NOMO-1 treated with DMSO at 0.1 percent for 48 hours (cell line): ENCODE data around the gene ZBTB25.

Experiments
- DNase-seq: peaks from one replicate; lab custom pipeline; 2025; ENCODE audit not compliant: unreplicated experiment; lab: John Stamatoyannopoulos, UW

Gene ZBTB25

DNA sequence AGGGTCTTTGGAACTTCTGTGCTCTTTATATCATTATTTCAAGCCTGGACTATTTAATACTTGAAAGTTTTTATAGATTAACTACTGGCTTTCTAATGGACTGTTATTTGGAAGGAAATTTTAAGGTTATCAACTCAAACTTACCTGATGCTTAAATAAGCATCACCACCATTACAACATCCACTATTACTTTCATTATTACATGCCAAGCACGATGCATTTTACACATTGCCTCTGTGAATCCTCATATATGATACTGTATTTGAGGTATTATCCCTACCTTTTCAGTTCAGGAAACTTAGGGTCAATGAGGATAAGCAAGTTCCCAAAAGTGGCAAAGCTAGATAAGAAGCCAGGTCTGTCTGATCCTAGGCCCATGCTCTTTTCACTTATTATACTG lies 13.3 kb upstream of the ZBTB25 start:
- no peak for DNase-seq

DNA sequence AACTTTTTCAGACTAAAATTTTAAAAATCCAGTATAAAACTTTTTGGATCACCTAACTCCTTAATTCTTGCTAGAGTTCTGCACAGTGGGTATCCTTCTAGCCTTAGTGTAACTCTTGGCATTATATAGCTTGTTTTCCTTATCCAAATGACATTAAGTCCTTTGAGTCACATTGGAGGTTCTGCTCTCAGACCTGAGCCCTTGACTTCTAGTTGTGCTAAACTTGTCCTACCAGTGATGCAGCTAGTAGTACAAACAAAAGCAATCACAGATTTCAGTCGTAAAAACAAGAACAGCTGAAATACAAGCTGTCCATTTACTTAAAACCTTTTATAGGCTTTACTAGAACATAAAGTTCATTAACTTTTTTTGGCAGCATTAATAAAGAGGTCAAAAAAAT lies 11.4 kb upstream of the ZBTB25 start:
- no peak for DNase-seq

DNA sequence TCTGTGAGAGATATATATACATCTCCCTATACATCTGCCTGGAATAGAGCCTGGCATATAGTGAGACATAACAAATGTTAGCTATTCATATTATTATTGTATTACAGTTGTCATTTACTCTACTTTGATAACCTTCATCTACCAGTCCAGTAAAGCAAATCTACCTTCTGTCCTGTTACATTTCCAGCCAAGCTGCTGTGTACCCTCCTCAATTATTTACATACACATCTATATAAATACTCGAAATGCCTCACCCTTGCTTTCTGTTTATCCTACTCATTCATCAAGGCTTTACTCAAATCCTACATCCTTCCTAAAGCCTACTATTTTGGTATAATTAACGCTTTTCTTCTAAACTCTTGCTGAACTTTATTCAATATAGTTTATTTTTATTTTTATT lies 9.6 kb upstream of the ZBTB25 start:
- DNase-seq, result no peak

DNA sequence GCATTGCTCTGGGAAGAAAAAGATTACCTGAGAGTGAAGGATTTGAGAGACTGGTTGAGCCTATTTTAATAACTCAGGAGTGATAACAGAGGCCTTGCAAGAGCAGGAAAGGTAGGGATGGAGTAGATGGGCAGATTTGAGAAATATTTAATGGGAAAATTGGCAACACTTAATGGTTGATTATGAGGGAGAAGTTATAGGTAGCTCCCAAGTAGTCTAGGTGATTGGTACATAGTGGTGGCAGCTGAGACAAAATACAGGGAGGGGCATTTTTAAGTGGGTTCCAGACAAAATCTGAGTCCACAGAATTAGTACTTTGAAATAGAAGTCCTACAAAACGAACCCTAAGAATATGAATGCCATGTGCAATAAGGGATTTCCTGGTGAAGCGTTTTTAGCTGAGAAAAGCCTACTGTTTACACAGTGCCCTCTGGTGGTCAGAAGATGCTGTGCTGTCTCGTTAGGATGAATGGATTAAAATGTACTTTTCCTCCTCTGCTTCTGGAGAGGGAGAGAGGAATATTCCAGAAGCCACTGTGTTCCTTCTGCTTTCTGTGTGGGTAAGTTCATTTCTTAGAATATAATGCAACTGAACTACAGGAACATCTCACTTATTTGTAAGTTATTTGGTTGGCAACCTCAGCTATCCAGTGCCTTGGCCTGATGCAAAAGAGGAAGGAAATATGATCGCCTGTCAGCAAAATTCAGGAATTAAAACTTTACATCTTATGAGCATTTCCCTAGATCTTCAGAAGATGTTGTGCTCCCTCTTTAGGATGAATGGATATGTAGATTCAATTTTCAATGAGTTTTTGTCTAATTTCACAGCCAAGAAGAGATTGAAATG lies 7.4 kb upstream of the ZBTB25 start:
- peak; percentile 60 for DNase-seq

DNA sequence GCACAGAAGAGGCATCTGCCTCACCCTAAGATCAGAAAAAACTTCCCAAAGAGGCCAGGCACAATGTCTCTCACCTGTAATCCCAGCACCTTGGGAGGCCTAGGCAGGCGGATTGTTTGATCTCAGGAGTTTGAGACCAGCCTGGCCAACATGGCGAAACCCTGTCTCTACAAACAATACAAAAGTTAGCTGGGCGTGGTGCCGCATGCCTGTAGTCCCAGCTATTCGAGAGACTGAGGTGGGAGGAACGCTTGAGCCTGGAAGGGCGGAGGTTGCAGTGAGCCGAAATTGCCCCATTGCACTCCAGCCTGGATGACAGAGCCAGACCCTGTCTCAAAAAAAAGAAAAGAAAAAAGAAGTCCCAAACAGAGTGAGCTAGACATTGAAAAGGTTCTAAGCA lies 5.4 kb upstream of the ZBTB25 start:
- no peak for DNase-seq

DNA sequence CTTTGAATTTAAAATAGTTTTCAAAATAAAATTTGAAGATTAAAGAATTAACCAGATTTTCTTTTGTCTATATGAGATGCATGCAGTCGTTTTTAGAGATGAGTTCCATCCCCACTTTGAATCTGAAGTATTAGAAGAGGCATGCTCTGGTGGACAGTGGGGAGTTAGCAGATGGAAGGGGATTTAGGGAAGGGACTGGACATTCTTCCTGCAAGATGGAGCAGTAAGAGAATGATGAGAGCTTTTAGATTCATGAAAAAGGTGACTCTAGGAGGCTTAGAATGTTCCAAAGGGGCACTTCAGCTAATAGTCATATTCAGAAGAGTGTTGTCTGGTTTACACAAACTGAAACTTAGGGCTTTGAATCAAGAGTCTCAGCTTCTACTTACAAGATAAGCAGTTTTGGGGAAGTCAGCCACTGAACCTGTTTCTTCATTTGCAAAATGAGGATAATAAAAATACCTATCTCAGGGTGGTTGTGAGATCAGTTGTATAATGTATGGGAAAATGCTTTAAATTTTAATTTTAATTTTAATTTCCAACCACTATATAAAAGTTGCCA lies 4.7 kb upstream of the ZBTB25 start:
- DNase-seq, result peak; percentile 36

DNA sequence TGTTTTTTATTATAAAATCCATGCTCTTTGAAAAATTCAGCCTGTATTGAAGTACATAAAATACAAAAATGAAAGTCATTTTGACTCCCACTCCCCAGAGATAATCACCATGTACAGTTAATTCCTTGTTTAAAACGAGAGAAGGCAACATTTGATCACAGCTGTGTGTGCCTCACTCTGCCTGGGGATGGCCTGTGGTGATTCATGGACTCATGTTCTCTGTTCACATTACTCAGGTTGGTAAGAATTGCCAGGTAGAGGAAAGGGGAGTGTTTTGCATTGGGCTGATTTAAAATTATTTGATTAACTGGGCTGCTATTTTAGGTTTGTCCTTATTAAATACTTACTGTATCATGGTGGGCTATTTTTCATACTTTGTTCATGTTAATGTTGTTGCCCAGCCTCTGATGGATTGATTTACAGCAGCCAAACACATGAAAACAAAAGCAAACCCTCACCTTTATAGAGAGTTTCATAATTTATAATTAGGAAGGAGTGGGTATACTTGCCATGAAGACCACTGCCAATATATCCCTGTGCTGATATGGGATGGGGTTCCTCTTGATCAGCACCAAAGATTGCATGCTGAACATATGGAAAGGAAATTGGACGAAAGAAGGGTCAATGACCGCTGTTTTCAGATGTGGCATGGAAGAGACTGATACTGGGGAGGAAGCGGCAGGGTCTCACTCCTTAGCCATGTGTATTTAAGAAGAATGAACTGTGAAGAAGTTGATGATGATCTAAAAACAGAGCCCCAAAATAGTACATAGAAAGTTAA lies 3.9 kb upstream of the ZBTB25 start:
- no peak for DNase-seq

DNA sequence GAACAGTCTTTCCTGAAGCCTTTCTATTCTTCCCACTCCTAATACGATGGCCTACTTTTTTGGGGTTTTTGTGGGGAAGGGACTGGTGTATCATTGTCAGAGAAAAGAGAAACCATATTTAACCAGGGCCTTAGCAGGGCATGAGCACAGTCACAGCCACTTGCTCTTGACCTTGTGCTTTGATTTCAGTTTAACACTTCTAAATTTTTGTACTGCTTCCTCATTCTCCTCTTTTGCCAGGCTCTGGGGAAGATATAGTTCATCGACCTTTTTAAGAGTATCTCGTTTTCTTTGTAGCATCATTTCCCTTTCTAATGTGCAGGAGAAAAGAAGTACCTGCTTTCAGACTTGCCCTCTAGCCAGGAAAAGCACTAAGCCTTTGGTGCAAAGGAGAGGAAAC lies 3.1 kb upstream of the ZBTB25 start:
- DNase-seq, result peak; percentile 35

DNA sequence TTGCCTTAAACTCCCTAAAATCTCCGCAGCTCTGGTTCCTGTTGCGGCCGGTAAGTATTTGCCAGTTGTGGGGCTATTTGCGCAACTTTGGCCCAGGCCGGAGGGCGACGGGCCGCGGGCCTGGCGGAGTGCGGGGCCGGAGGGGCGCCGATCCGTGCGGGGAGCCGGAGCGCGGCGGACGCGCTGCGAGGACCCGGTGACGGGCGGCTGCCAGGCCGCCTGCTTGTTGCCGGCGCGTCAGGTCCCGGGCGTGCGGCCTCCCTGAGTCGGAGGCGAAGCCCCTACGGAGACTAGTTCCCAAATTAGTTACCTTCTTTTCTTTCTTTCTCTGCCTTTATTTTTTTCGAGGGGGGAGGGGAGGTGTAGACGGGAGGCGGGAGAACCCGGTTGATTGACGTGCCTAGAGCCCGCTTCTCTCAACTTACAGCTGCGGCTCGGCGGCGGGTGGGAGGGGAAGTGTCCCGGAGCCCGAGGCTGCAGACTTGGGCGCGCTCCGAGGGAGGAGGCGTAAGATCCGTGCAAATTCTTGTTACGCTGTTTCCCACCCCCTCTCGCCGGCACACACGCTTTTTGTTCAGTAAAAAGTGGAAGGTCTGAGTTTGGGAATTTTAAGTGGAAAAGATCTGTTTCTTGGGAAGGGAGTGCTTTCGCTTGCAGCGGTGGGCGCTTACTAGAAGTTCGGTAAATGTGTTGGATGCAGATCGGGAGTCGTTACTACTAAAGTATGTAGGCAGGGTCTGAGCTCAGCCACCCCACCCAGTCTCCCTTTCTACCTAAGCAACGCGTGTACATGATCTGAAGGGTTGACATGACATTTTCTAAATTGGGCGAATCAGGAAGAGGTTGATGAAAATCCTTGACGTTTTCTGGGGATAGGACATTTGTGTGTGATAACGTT lies 1.5 kb upstream of the ZBTB25 start:
- peak; percentile 80 for DNase-seq

DNA sequence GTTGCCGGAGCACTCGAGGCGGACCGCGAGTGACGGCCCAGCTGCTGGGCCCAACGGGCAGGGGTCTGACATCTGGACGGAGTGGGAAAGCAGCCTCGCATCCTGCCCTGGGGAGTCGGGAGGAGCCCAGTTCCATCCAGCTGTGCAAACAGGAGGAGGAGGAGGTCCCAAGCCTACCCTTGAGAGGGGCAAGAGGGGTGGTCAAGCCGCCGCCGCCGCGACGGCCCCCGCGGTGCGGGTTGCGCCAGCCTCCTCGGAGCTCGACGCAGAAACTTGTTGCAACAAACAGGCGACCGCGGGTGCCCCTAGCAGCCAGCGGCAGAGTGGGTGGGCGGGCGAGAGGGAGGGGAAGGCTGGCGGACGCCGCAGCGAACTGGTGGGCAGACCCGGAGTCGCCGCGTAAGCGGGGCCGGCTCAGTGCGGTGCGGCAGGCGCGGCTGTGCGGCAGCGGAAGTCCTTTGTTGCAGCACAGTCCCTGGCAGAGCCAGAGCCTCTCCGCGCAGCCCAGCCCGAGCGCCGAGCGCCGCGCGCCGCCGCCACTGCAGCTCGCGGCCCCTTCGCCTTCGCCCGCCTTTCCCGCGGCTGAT lies 765 bp upstream of the ZBTB25 start, which contains the start of gene ZBTB1:
ZBTB1 (plus strand) TSS at position 461 of the 587 bp plus-strand sequence. CDS start 16,735 bp downstream, outside the sequence.
- DNase-seq, result peak; percentile 83

DNA sequence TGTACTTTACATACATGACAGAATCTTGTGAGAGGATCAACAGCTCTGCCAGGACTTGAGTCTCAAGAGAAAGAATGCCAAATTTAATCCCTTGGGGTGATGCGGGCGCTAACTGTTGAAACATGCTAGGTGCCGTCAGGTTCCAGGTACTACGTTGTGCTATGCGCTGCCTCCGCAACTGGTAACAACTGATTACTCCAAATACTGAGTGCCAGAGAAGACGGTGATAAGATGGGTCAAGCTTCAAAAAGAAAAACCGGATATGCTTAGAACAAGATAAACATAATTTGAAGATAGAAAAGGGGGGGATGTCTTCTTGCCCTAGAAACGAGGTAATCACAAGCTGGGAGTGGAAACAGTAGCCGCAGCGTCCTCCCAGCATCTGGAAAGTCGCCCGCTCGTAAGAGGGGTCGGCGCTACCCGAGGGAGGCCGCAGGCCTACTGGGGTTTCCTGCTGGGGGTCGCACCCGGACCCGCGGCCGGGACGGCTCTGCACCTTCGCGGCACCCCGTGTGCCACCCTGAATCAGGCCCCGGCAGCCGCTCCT lies 678 bp downstream of the ZBTB25 start:
- DNase-seq, result no peak

DNA sequence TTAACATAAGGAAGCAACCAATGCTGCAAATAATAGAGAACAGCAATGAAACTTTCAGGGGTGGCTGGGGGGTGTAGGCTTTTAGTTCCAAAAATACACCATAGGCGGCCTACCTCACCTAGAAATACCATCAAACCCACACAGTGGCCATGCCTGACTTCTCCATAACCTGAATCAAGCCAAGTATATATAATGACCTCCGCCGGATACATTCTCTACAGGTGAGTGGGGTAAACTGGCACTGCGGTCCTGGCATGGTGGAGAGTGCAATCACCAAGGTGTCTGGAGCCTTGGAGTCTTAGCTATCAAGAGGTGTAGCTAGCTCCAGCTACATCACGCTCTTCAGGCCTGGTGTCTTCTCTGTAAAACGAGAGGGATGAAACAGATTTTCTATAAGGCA lies 1.2 kb downstream of the ZBTB25 start:
- DNase-seq, result no peak

DNA sequence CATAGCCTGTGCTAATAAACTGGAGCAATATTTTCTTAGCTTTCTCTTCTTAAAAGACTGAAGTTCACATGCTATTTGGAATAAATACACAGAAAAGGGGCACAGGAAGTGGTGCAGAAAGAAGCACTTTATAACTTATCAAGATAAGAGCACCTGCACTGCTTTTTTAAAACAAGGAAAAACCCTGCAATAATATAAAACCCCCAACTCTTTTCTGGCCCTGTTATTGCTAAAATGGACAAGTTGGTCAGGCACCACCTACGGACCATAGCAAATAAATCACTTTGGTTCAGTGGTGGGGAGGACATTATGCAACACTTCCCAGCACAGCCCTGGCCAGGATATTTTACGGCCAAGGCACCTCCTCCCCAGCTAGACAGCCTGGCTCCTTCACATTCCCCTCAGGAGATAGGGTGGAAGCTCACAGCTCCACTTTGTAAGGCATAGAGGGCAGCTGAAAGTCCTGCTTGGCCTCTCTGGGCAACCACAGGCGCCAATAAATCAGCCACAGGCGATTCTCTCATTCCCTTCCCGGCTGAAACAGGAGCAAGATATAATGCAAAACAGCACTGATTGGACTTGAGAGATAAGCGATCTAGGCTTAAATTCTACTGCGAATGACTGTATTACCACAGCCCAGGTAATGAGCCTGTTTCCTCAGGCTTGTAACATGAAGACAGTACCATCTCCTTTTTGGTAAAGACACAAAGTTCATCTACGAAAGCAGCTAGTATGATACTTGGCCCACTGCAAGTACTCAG lies 2.0 kb downstream of the ZBTB25 start:
- no peak for DNase-seq

DNA sequence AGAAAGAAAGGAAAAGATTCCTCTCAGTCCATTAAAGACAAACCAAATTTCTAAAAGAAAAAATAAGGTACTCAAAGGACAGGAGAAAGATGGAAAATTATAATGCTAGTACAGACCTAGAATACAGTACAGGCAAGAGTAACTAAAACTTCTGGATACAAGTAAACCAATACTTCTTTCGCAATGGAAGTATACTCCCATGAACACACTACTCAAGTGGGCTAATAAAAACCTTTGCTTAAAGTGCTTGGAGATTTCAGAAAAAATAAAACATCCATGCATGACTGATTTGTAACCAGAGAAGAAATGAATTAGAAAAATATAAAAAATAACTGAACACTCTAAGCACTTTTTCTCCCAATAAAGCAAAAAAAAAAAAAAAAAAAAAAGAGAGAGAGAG lies 3.5 kb downstream of the ZBTB25 start:
- no peak for DNase-seq

DNA sequence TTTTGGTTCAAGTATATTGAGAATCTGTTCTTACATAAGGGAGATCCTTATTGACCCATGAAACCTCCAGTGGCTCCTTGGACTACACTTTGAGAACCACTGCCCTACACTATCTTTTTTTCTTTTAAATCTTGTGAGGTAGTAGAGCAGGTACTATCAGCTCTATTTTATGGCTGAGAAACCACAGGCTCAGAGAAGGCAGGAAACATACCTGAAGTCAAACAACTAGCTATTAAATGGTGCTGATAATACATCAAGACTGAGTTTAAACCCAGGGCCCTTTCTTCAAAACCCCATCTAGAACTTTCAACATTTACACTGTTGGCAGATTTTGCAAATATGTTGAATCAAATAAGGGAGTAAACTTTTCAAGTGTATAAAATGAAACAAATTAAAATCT lies 6.9 kb downstream of the ZBTB25 start:
- DNase-seq, result no peak

DNA sequence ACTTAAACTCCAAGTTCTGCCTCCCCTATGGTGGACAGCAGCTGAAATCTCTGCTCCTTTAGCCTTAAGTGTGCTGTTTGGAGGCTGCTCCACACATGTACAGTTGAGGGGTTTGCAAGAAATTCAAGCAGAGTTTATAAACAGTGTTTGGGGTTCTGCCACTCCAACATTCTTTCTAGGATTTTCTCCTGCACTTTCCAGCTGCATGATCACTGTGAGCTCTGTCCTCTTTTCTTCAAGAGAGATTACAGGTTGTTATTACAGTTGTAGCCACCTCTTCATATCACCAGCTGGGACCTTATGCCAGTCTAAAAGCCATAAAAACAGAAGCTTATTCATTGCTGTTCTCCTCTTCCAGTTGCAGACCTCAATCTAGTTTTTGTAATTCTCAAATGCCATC lies 8.4 kb downstream of the ZBTB25 start:
- no peak for DNase-seq

DNA sequence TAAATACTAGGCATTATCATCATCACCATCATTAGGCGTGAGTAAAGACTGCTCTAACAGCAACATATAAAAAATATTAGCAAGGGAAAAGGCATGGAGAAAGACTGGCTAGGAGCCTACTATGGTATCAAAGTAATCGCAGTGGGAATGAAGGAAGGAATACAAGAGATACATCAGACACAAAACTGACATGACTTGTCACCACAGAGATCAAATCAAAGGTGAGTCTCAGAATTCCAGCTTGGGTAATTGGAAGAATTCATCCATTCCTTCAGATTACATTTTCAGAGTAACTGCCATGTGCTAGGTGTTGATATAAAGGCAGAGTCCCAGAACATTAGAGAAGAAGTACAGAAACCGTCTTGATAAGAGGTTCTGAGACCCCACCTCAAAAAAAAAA lies 10.2 kb downstream of the ZBTB25 start:
- DNase-seq, result no peak

DNA sequence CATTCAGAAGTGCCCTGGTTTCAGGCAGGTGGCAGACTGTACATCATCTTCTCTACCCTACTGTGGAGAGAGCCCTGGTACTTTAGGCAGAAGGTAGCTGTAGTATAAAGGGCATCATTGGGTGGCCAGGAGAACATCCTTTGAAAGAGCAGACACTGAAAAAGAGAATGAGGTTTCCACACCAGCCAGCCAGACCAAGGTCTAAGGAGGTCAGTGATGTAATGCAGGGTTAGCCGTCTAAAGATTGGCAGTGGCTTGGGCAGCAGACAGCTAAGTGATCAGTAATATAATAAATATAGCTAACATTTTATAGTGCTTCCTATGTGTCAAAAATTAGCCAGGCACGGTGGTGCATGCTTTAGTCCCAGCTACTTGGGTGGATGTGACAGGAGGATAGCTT lies 12.0 kb downstream of the ZBTB25 start:
- no peak for DNase-seq

DNA sequence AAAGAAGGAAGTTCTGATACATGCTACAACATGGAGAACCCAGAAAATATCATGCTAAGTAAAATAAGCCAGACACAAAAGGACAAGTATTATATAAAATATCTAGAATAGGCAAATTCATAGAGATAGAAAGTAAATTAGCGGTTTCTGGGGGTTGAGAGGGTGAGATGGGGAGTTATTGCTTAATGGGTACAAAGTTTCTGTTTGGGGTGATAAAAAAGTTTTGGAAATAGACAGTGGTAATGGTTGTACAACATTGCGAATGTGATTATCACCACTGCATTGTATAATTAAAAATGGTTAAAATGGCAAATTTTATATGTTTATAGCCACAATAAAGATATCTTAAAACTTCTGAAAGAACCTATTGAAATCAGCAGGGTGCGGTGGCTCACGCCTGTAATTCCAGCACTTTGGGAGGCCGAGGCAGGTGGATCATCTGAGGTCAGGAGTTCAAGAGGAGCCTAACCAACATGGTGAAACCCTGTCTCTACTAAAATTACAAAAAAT lies 15.0 kb downstream of the ZBTB25 start:
- no peak for DNase-seq
